ENCODE data around the gene TNKS1BP1. TPM values are rescaled to one million over a fixed set of nuclear protein-coding genes. Genes with fewer than 3 reads are reported as not detected.

The TNKS1BP1 gene
- total and polyA plus RNA-seq, 2 donors = 22.8 to 237 TPM

GRCh38 chr11:57348636-57349313 is 24.0 kb upstream of the TNKS1BP1 start:
- no peak overlapping the region for H3K4me3 ChIP-seq (ENCODE audit: low read length in 2 of 2)

GRCh38 chr11:57348052-57348451 is 23.3 kb upstream of the TNKS1BP1 start:
- no peak overlapping the region for H3K4me3 ChIP-seq (ENCODE audit: low read length in 2 of 2)
- H3K9me3 ChIP-seq (ENCODE audit: control insufficient read depth in 2 of 2, insufficient read depth in 1 of 2, low read length in 1 of 2) = no peaks in the 10 kb centered on the region
- peaks cover 4 to 5% of the 10 kb centered on the region in 2 donors for H3K27me3 ChIP-seq (ENCODE audit: control insufficient read depth in 2 of 2, insufficient read depth in 1 of 2, low read length in 1 of 2)
- no peaks in the 10 kb centered on the region for H3K36me3 ChIP-seq (ENCODE audit: control insufficient read depth in 2 of 2, insufficient read depth in 2 of 2, low read length in 1 of 2)
- 94% methylated on average over 7 of the region's 7 CpGs for whole genome bisulfite sequencing
- no peak for DNase-seq (ENCODE audit: low read depth in 6 of 9, low spot score in 9 of 9)
- no peak overlapping the region for H3K27ac ChIP-seq (ENCODE audit: low read depth in 1 of 2, low read length in 1 of 2)
- H3K4me1 ChIP-seq (ENCODE audit: control insufficient read depth in 2 of 2, insufficient read depth in 2 of 2, low read length in 2 of 2) = no peaks in the 10 kb centered on the region

More at GRCh38 chr11:57348636-57349313, 24.0 kb upstream of the TNKS1BP1 start:
- Histone ChIP-seq H3K4me1 (ENCODE audit: control insufficient read depth in 2 of 2, insufficient read depth in 2 of 2, low read length in 2 of 2) (no peaks in the 10 kb centered on the region), H3K9me3 (ENCODE audit: control insufficient read depth in 2 of 2, insufficient read depth in 1 of 2, low read length in 1 of 2) (no peaks in the 10 kb centered on the region), H3K36me3 (ENCODE audit: control insufficient read depth in 2 of 2, insufficient read depth in 2 of 2, low read length in 1 of 2) (no peaks in the 10 kb centered on the region), H3K27ac (ENCODE audit: low read depth in 1 of 2, low read length in 1 of 2) (no peak overlapping the region), H3K27me3 (ENCODE audit: control insufficient read depth in 2 of 2, insufficient read depth in 1 of 2, low read length in 1 of 2) (peaks cover 4 to 5% of the 10 kb centered on the region in 2 donors)
- 95% methylated on average over 14 of the region's 14 CpGs for WGBS
- no peak for DNase-seq (ENCODE audit: low read depth in 6 of 9, low spot score in 9 of 9)

GRCh38 chr11:57347336-57347735 is 22.6 kb upstream of the TNKS1BP1 start:
- H3K4me1 ChIP-seq (ENCODE audit: control insufficient read depth in 2 of 2, insufficient read depth in 2 of 2, low read length in 2 of 2) = no peaks in the 10 kb centered on the region
- H3K9me3 ChIP-seq (ENCODE audit: control insufficient read depth in 2 of 2, insufficient read depth in 1 of 2, low read length in 1 of 2) = no peaks in the 10 kb centered on the region
- no peak overlapping the region for H3K4me3 ChIP-seq (ENCODE audit: low read length in 2 of 2)
- no peaks in the 10 kb centered on the region for H3K36me3 ChIP-seq (ENCODE audit: control insufficient read depth in 2 of 2, insufficient read depth in 2 of 2, low read length in 1 of 2)
- WGBS = 97% methylated on average over 9 of the region's 9 CpGs
- H3K27ac ChIP-seq (ENCODE audit: low read depth in 1 of 2, low read length in 1 of 2) = no peak overlapping the region
- H3K27me3 ChIP-seq (ENCODE audit: control insufficient read depth in 2 of 2, insufficient read depth in 1 of 2, low read length in 1 of 2) = peaks cover 4 to 5% of the 10 kb centered on the region in 2 donors
- DNase-seq (ENCODE audit: low read depth in 6 of 9, low spot score in 9 of 9) = no peak

- Histone ChIP-seq H3K27me3 (ENCODE audit: control insufficient read depth in 2 of 2, insufficient read depth in 1 of 2, low read length in 1 of 2) (peaks cover 4 to 5% of the 10 kb centered on the region in 2 donors), H3K9me3 (ENCODE audit: control insufficient read depth in 2 of 2, insufficient read depth in 1 of 2, low read length in 1 of 2) (no peaks in the 10 kb centered on the region), H3K27ac (ENCODE audit: low read depth in 1 of 2, low read length in 1 of 2) (no peak overlapping the region), H3K4me1 (ENCODE audit: control insufficient read depth in 2 of 2, insufficient read depth in 2 of 2, low read length in 2 of 2) (no peaks in the 10 kb centered on the region), H3K36me3 (ENCODE audit: control insufficient read depth in 2 of 2, insufficient read depth in 2 of 2, low read length in 1 of 2) (no peaks in the 10 kb centered on the region), H3K4me3 (ENCODE audit: low read length in 2 of 2) (no peak overlapping the region)
- peak in 6 of 9 donors; percentile 36 to 73 (median 54) for DNase-seq (ENCODE audit: low read depth in 6 of 9, low spot score in 9 of 9)
- 27% methylated on average over 11 of the region's 11 CpGs for WGBS
Measured at GRCh38 chr11:57345555-57346211, 20.9 kb upstream of the TNKS1BP1 start.

- DNase-seq (ENCODE audit: low read depth in 6 of 9, low spot score in 9 of 9) = no peak
- no peaks in the 10 kb centered on the region for H3K4me1 ChIP-seq (ENCODE audit: control insufficient read depth in 2 of 2, insufficient read depth in 2 of 2, low read length in 2 of 2)
- 99% methylated on average over 10 of the region's 10 CpGs for WGBS
- no peaks in the 10 kb centered on the region for H3K36me3 ChIP-seq (ENCODE audit: control insufficient read depth in 2 of 2, insufficient read depth in 2 of 2, low read length in 1 of 2)
- no peak overlapping the region for H3K4me3 ChIP-seq (ENCODE audit: low read length in 2 of 2)
- peaks cover 0 to 3% of the 10 kb centered on the region in 2 donors for H3K9me3 ChIP-seq (ENCODE audit: control insufficient read depth in 2 of 2, insufficient read depth in 1 of 2, low read length in 1 of 2)
- peaks cover 4 to 12% of the 10 kb centered on the region in 2 donors for H3K27me3 ChIP-seq (ENCODE audit: control insufficient read depth in 2 of 2, insufficient read depth in 1 of 2, low read length in 1 of 2)
- no peak overlapping the region for H3K27ac ChIP-seq (ENCODE audit: low read depth in 1 of 2, low read length in 1 of 2)
Measured at GRCh38 chr11:57344826-57345225, 20.1 kb upstream of the TNKS1BP1 start.

- H3K27ac ChIP-seq (ENCODE audit: low read depth in 1 of 2, low read length in 1 of 2) = no peak overlapping the region
- 94% methylated on average over 7 of the region's 7 CpGs for WGBS
- H3K36me3 ChIP-seq (ENCODE audit: control insufficient read depth in 2 of 2, insufficient read depth in 2 of 2, low read length in 1 of 2) = no peaks in the 10 kb centered on the region
- no peaks in the 10 kb centered on the region for H3K4me1 ChIP-seq (ENCODE audit: control insufficient read depth in 2 of 2, insufficient read depth in 2 of 2, low read length in 2 of 2)
- H3K27me3 ChIP-seq (ENCODE audit: control insufficient read depth in 2 of 2, insufficient read depth in 1 of 2, low read length in 1 of 2) = peaks cover 4 to 9% of the 10 kb centered on the region in 2 donors
- no peak overlapping the region for H3K4me3 ChIP-seq (ENCODE audit: low read length in 2 of 2)
- peaks cover 0 to 3% of the 10 kb centered on the region in 2 donors for H3K9me3 ChIP-seq (ENCODE audit: control insufficient read depth in 2 of 2, insufficient read depth in 1 of 2, low read length in 1 of 2)
- no peak for DNase-seq (ENCODE audit: low read depth in 6 of 9, low spot score in 9 of 9)
Measured at GRCh38 chr11:57343825-57344224, 19.1 kb upstream of the TNKS1BP1 start.

GRCh38 chr11:57342702-57343101 is 17.9 kb upstream of the TNKS1BP1 start:
- WGBS = 95% methylated on average over 11 of the region's 11 CpGs
- Histone ChIP-seq H3K4me3 (ENCODE audit: low read length in 2 of 2) (no peak overlapping the region), H3K4me1 (ENCODE audit: control insufficient read depth in 2 of 2, insufficient read depth in 2 of 2, low read length in 2 of 2) (no peaks in the 10 kb centered on the region), H3K27ac (ENCODE audit: low read depth in 1 of 2, low read length in 1 of 2) (no peak overlapping the region), H3K9me3 (ENCODE audit: control insufficient read depth in 2 of 2, insufficient read depth in 1 of 2, low read length in 1 of 2) (peaks cover 0 to 3% of the 10 kb centered on the region in 2 donors), H3K36me3 (ENCODE audit: control insufficient read depth in 2 of 2, insufficient read depth in 2 of 2, low read length in 1 of 2) (no peaks in the 10 kb centered on the region), H3K27me3 (ENCODE audit: control insufficient read depth in 2 of 2, insufficient read depth in 1 of 2, low read length in 1 of 2) (peaks cover 0 to 7% of the 10 kb centered on the region in 2 donors)
- DNase-seq (ENCODE audit: low read depth in 6 of 9, low spot score in 9 of 9) = no peak

- DNase-seq (ENCODE audit: low read depth in 6 of 9, low spot score in 9 of 9) = no peak
- no peaks in the 10 kb centered on the region for H3K36me3 ChIP-seq (ENCODE audit: control insufficient read depth in 2 of 2, insufficient read depth in 2 of 2, low read length in 1 of 2)
- H3K4me3 ChIP-seq (ENCODE audit: low read length in 2 of 2) = no peak overlapping the region
- peaks cover 0 to 3% of the 10 kb centered on the region in 2 donors for H3K9me3 ChIP-seq (ENCODE audit: control insufficient read depth in 2 of 2, insufficient read depth in 1 of 2, low read length in 1 of 2)
- H3K4me1 ChIP-seq (ENCODE audit: control insufficient read depth in 2 of 2, insufficient read depth in 2 of 2, low read length in 2 of 2) = peaks cover 2% of the 10 kb centered on the region in 2 donors
- 93% methylated on average over 6 of the region's 6 CpGs for WGBS
- H3K27me3 ChIP-seq (ENCODE audit: control insufficient read depth in 2 of 2, insufficient read depth in 1 of 2, low read length in 1 of 2) = peaks cover 0 to 7% of the 10 kb centered on the region in 2 donors
- no peak overlapping the region for H3K27ac ChIP-seq (ENCODE audit: low read depth in 1 of 2, low read length in 1 of 2)
Measured at GRCh38 chr11:57341250-57341808, 16.6 kb upstream of the TNKS1BP1 start.

- 66% methylated on average over 12 of the region's 12 CpGs for WGBS
- Histone ChIP-seq H3K4me1 (ENCODE audit: control insufficient read depth in 2 of 2, insufficient read depth in 2 of 2, low read length in 2 of 2) (peaks cover 3 to 8% of the 10 kb centered on the region in 2 donors), H3K9me3 (ENCODE audit: control insufficient read depth in 2 of 2, insufficient read depth in 1 of 2, low read length in 1 of 2) (peaks cover 0 to 3% of the 10 kb centered on the region in 2 donors), H3K27me3 (ENCODE audit: control insufficient read depth in 2 of 2, insufficient read depth in 1 of 2, low read length in 1 of 2) (peaks cover 0 to 7% of the 10 kb centered on the region in 2 donors), H3K4me3 (ENCODE audit: low read length in 2 of 2) (no peak overlapping the region), H3K27ac (ENCODE audit: low read depth in 1 of 2, low read length in 1 of 2) (no peak overlapping the region), H3K36me3 (ENCODE audit: control insufficient read depth in 2 of 2, insufficient read depth in 2 of 2, low read length in 1 of 2) (no peaks in the 10 kb centered on the region)
- DNase-seq (ENCODE audit: low read depth in 6 of 9, low spot score in 9 of 9) = no peak
Measured at GRCh38 chr11:57340039-57340615, 15.4 kb upstream of the TNKS1BP1 start.
